Measurements from ENCODE around the gene S100P.
"Not testable (repeated sequence)": the region's sequence is repeated elsewhere in the genome, so short reads cannot be mapped to it uniquely, and the experiment has no call there.

Gene S100P

DNA sequence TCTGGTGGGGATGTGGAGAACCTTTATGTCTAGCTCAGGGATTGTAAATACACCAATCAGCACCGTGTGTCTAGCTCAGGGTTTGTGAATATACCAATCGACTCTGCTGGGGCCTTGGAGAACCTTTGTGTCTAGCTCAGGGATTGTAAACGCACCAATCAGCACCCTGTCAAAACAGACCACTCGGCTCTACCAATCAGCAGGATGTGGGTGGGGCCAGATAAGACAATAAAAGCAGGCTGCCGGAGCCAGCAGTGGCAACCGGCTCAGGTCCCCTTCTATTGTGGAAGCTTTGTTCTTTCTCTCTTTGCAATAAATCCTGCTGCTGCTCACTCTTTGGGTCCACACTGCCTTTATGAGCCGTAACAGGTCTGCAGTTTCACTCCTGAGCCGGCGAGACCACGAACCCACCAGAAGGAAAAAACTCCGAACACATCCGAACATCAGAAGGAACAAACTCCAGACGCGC lies 20.5 kb upstream of the S100P start:
- not testable (repeated sequence) for DNase-seq (ENCODE audit: low read depth)

DNA sequence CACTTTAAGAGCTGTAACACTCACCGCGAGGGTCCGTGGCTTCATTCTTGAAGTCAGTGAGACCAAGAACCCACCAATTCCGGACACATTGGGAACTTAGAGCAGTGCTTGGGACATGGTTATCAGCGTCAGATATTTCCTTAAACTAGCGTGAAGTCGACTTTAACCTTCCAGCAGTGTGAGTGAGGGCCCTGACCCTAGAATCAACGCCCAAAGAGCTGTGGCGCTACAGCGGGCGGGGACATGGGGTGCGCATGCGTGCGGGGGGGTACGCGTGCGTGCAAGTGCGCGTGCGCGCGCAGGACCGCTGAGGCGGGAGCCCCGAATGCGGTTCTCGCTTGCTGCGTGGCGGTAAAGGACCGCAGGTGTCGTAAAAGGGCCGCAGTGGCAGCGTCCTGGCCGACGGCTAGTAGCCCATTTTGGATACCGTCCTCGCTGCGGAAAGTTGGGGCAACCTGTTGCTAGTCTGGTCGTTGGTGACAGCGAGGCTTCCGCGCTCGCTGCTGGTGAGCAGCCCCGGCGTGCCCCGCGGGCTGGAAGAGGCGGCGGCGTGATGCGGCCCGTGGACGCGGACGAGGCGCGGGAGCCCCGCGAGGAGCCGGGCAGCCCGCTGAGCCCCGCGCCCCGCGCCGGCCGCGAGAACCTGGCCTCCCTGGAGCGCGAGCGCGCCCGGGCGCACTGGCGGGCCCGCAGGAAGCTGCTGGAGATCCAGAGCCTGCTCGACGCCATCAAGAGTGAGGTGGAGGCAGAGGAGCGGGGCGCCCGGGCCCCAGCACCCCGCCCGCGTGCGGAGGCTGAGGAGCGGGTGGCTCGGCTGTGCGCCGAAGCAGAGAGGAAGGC lies 19.8 kb upstream of the S100P start:
- peak; percentile 98 for DNase-seq (ENCODE audit: low read depth)

DNA sequence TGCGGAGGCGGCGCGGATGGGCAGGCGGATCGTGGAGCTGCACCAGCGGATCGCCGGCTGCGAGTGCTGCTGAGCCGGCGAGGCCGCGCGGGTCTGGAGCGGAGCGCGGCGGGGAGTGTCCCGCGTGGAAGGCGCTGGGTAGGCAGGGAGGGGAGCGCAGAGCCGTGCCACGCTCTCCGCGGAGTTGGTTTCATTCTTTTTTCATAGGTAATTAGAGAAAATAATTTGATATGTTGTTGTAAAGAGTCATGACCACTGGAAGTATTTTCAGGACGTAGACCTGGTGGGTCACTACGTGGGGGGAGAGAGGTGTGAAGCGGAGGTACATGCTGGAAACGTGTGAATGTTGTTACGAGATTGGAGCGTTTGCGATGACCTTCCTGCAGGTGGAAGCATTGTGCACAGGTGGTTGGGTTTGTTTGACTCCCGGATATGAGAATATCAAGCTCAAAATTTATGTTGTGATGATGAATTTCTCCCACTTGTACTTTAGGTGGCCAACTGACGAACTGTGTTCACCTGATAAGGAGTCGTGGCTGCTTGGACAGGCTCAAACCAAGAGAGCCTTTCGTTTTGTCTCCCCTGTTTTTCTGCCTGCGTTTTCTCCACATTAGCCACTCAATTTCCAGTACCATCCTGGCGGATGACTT lies 19.1 kb upstream of the S100P start:
- peak; percentile 54 for DNase-seq (ENCODE audit: low read depth)

DNA sequence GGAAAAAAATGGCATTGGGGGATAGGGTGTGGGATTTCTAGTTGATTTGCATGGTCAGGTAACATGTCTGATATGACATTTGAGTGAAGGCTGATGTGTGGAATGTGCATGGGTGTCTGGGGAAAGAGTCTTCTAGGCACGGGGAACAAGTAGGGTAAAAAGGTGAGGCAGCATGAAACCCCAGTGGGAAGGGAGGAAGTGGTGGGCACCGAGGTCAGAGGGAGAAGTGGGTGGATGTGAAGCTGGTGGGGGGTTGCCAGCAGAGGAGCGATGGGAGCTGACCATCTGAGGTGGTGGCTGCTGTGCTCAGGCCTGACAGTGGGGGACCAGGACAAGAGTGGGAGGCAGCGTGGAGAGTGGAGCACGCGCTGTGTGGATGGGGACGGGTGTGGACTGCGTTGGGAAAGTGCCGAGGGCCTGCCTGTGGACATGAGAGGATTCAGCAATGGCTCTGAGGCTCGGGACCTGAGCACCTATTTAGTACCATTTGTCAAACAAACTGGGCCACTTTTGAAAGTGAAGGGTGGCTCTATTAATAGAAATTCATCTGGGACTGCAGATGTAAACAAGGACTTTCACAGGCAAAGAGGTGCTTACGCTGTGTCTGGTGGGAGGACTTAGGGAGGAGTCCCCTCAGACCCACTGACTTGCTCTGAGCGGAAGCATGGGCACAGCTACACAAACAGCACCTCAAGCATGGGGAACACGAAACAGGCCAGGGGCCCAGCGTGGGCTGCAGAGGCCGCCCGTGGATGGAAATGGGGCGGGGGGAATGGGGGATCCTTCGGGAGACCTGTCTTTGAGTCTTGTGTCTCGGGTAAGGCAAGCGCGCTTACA lies 16.7 kb upstream of the S100P start:
- no peak for DNase-seq (ENCODE audit: low read depth)

DNA sequence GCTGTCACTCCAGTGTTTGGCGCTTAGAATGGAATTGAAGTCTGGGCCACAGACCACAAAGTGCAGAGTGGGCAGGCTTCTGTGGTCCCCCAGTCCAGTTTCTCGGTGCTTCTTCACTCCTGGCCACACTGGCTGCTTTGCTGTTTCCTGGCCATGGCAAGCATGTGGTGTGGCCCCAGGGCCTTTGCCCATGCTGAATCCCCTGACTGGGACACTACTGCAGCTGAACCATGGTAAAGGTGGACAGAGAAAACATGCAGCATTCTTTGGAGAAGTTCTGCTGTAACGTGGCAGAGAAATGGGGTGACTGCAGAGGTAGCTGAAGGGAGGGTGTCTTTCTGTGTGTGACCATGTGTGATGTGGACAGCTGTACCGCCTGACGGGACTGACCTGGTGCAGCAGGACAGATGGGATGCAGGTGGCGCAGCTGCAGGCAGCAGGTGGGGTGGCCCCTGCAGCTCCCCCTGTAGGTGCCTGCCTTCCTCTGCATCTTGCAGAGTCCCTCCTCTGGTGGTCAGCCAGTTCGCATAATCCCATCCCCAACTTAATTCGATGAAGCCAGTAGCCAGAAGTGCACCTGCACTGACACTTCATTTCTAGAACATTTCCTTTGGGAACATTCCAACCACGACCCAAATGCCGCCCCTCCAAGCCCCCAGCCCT lies 13.2 kb upstream of the S100P start:
- DNase-seq (ENCODE audit: low read depth) = no peak

DNA sequence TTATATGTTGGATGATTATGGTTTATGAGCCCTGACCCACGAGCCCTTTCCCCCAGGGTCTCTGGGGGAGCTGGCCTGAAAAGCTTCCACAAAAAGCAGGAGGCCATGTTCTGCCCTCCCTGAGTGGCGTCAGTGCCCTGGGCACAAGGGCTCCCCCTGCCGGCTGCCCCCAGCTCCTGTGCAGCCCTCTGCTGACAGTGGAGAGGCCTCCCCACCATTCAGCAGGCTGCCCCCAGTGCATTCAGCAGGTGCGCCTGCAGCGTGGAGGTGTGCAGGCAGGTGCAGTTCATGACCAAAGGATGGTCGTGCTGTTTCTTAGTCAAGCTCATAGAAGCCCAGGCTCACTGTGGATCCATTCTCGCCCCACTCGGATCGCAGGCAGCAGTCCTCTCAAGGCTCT lies 12.5 kb upstream of the S100P start:
- DNase-seq (ENCODE audit: low read depth) = no peak

DNA sequence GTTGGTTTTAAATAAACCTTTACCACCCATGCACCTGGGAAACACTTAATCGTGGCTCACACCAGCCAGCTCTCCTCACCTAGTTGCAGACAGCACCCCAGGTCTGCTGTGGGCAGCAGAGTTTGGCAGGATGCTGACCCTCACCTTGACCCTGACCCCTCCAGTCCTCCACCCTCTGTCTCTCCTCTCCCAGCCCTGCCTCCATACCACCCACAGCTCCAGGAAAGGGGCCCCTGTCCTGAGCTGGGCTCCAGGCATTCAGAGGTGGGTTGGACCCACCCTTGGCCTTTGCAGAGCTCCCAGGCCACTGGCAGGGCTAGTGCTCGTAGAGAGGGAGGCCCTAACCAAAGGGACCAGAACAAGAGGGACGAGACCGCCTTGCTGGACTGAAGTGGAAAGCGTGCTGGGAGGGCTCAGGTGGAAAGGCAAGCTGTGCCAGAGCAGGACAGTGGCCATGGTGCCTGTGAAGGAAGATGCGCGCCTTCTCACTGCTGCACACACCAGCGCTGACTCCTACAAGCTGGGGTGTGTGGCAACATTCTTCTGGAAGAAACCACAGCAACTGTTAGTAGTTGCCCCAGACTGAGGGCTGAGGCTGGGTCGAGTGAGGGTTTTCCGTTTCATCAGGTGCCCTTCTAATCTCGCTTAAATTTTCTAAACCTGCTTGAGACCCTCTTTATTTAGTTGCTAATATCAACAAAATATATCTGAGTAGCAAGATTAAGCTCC lies 10.7 kb upstream of the S100P start:
- no peak for DNase-seq (ENCODE audit: low read depth)

DNA sequence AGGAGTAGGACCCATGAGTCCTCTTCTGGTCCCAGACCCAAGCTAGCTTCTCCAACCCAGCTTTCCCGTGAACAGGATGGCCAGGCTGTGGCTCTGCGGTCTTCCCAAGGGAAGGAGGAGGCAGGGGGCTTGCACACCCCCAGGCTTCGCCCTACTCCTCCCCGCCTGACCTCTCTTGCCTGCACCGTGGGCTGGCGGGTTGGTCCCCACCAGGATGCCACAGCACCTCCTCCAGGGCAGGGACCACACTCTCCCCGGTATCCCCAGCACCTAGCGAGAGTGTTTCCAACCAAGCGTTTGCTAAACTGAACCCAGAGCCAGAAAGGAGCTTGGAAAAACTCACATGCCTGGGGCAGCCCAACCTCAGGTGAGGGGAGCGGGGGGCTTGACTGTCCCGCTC lies 9.0 kb upstream of the S100P start:
- DNase-seq (ENCODE audit: low read depth) = no peak

DNA sequence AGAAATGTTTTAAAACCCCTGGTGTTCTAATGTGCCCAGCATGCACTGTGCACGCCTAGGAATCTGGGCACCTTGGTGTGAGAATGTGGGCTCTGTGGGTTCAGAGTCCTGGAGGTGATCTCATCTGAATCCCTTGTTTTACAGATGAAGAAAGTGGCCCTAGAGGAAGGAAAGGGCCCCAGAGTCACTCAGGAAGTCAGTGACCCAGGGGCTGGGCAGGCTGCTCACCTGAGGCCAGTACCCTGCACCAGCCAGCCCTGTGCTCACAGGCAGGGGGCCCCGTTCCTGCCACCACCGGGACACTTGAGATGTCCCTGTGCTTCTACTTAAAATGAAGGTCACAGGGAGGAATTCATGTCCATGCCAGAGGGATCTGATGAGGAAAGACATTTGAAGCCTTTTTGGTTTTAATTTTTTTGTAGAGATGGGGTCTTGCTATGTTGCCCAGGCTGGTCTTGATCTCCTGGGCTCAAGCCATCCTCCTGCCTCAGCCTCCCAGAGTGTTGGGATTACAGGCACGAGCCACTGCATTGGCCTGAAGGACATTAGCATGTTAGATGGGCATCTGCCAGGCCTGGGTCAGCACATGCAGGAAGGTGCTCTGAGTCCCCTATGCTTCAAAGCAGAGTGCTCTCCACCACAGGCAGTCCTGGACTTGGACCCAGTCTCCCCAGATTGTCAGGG lies 7.4 kb upstream of the S100P start:
- DNase-seq (ENCODE audit: low read depth) = no peak

DNA sequence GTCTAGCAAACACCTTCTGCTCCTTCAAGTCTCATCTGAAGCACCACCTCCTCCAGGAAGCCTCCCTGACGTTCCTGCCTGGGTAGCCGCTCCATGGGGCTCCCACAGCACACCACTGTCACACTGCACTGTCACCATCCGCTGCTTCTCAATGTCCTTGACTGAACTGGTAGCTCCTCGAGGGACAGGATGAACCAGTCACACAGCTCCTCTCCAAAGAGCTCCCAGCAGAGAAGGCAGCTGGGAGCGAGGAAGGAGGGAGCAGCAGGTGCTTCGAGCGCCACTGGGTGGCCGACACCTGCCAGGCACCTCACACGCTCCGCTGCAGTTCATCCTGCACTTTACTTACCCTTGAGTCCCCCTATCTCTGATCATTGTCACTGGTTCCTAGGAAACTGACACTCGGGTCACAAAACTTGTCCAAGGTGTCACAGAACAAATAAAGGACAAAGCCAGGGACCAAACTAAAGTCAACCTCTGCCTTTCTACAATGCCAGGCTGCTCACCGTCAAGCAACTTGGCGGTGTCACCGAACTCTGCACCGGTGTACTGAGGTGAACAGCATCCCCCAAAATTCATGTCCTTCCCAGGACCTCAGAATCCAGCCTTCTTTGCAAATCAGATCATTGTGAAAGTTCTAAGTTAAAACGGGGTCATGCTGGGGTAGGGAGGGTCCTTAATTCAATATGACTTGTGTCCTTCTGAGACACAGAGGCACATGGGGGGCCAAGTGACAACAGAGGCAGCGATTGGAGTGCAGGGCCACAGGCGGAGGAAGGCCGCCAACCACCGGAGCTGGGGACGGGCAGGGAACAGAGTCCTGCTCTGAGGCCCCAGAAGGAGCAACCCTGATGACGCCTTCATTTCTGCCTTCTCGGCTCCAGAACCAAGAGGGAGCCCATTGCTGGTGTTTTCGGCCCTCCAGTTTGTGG lies 5.5 kb upstream of the S100P start:
- DNase-seq (ENCODE audit: low read depth) = no peak

DNA sequence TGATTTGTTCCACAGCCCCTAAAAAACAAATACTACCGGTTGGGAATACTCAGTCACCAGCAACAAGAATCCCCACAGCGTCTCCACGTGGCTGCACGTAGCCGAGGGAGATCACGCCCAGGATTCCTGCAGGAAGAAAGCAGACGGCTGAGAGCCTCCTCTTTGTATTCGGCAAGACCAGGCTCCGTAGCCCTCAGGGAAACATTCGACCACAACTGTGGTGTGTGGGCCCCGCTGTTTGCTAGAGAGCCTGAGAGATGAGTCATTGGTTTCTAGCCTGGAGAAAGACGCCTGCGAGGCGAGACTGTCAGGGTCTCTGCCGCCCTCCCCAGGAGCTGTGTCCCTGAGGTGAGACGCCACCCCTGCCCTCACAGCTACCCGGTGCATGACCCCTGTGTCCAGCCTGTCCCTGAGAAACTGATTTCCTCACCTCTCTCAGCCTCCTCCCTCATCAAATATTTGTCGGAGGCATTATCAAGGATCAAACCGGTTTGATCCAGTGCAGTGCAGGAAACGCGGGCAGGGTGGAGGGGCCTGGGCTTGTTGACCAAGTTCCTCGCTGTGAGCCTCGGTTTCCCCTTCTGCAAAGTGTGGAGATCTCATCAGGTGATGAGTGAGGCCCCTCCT lies 4.7 kb upstream of the S100P start:
- DNase-seq (ENCODE audit: low read depth) = peak; percentile 97

DNA sequence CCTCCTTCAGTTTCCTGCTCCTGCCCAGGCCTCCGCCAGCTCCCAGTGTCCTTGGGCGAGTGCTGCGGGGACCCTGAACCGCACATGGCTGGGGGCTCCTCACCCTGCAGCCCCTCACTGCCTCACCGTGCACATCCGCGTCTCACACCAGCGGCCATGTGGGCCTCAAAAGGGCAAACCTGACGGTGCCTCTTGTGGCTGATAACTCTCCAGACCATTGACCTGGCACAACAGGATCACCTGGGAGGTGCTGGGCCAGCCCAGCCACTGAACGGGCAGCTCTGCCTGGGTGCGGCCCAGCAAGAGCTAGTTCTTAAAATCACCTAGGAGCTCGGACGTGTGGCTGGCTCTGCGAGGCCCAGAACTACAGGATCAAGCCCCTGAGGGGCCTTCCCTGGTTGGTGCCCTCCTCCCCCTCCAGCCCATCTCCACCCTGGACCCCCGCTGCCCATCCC lies 4.1 kb upstream of the S100P start:
- no peak for DNase-seq (ENCODE audit: low read depth)

DNA sequence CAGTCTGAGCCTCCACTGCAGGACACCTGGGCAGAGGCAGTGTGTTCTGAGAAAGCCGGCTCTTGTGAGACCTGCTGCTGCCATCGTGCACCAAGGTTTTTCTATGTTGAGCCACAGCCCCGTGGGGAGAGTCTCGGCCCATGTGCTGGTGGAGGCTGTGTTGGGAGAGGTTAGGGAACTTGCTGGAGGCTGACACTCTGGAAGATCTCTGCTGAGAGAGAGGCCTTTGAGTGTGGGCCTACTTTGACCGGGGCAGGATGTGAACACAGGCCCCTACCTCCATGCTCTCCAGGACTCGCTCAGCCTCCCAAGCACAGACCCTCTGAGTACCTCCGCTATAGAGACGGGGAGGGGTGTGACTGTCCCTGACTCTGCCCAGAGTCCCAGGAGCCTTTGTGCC lies 1.3 kb upstream of the S100P start:
- DNase-seq (ENCODE audit: low read depth) = no peak

DNA sequence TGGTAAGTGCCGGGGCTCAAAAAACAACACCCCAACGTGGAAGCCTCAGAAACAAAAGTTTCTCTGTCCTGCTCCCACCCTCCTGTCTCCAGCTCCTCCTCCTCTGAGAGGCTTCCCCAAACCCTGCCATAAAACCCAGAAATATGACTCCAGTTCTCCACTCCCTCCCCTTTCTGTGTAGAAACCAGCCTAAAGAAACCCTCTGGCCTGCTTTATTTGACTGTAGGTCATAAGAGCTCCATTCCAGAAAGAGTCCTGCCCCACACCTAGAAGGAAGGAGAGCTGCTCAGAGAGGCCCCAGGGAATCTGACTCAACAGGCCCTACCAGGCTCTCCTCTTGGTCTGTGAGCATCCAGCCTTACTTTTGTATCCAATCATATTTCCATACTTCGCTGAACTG lies 872 bp upstream of the S100P start:
- DNase-seq (ENCODE audit: low read depth) = no peak

DNA sequence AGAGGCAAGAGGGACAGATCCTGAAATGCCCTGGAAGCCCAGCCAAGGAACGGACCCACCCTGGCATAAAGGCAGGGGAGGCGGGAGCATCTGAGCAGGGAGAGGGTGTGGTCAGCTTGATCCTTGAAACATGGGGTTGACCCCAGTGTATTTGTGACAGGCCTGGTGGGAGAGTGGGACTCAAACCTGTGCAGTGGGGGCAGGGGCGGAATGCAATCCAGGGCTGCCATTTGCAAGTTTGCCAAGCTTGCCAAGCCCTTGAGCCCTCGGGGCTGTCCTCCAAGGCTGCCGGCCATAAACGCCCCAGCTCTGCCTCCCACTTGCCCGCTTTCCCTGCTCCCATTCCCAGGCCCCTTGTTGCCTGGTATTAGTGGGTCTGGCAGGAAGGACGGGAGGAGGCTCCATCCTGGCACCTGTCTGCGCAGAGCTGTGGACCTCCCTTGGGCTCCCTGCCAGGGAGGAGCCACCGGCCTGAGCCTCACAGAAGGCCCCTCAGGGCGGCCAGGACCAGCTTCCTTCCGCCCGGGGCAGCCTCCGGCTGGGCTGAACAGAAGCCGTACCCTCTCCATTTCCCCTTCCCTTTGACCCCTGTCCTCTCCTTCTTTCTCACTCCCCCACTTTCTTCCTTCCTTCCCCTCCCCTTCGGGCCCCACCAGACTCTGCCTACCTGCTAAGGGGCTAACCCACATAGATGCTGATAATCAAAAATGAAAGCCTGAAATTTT lies 661 bp downstream of the S100P start:
- DNase-seq (ENCODE audit: low read depth) = no peak

DNA sequence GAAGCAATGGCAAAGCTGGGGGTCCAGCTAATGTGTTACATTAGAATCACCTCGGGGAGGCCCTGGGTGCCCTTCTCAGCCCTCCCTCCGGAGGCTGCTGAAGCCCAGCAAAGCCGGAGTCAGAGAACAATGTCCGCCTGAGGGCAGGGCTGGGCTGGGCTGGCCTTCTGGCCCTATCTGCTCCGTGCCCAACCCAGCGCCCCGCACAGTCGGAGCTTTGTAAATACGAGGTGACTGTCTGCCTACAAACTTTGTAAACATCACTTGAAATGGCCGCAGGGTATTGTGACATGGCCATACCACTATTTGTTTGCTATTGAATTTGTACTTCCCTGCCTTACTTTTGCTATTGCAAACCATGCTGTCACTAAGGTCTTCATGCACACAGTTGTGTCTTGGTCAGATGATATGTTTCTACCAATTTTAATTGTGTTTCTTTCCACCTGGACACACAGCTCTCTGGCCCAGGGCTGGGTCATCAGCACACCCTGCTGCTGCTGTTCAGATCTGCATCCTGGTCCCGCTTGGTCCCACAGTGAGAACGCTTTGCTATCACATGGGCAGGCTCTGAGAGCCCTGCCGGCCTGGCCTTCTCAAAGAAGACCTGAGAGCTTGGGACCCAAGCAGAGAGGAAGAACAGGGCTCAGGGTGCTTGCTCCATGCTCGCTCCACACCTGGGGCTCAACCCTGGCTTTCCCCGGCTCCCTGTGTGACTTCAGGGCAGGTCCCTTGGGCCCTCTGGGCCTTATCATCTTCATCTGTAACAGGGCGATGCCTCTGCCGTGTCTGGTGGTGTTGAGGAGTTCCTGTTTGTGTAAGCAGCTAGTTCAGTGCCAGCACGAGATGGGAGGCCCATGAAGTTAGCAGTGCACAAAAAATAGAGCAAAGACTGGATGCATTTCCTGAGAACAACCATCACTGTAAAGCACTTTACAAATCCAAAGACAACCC lies 2.3 kb downstream of the S100P start:
- DNase-seq (ENCODE audit: low read depth) = peak; percentile 50

DNA sequence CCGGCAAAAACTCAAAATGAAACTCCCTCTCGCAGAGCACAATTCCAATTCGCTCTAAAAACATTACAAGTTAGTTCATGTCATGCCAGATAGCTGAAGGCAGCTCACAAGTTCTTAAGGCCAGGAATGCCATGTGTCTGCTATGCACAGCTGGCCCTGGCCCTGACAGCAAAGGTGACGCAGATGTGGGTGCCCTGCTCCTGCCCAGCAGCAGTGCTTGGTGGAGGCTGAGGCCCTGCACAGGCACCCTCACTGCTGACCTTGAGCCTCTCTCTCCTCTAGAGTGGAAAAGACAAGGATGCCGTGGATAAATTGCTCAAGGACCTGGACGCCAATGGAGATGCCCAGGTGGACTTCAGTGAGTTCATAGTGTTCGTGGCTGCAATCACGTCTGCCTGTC lies 2.9 kb downstream of the S100P start:
- DNase-seq (ENCODE audit: low read depth) = no peak

Measured in iris pigment epithelial cell (primary cell).